ENCODE results near the gene HRH2.

Gene HRH2

GRCh38 chr5:175709276-175709781, 51.5 kb downstream of the HRH2 start:
- H3K79me2 ChIP-seq (ENCODE audit: insufficient read depth, low read depth), result no peaks in the 10 kb centered on the region
- no peak overlapping the region for H3K9ac ChIP-seq
- no peak overlapping the region for H3K4me3 ChIP-seq (IDR thresholded peaks at IDR 0.05; ENCODE audit: insufficient read depth, low read depth, low read length)
- H3K4me1 ChIP-seq (ENCODE audit: low read depth, poor library complexity, severe bottlenecking), result no peaks in the 10 kb centered on the region
- H3K36me3 ChIP-seq (ENCODE audit: insufficient read depth), result no peaks in the 10 kb centered on the region
- no peaks in the 10 kb centered on the region for H4K20me1 ChIP-seq (ENCODE audit: insufficient read depth)
- no peak for TF ChIP-seq CTCF (conservative IDR thresholded peaks at IDR 0.05; ENCODE audit: low read depth, low read length)
- no peak overlapping the region for H2AFZ ChIP-seq (ENCODE audit: low read depth)
- no peak overlapping the region for H3K27ac ChIP-seq
- H3K27me3 ChIP-seq (ENCODE audit: insufficient read depth, low read depth), result no peaks in the 10 kb centered on the region
- no peak overlapping the region for H3K4me2 ChIP-seq

- H2AFZ ChIP-seq (ENCODE audit: low read depth), result no peak overlapping the region
- TF ChIP-seq CTCF (conservative IDR thresholded peaks at IDR 0.05; ENCODE audit: low read depth, low read length), result no peak
- H3K36me3 ChIP-seq (ENCODE audit: insufficient read depth), result no peaks in the 10 kb centered on the region
- no peaks in the 10 kb centered on the region for H3K27me3 ChIP-seq (ENCODE audit: insufficient read depth, low read depth)
- H3K4me3 ChIP-seq (IDR thresholded peaks at IDR 0.05; ENCODE audit: insufficient read depth, low read depth, low read length), result no peak overlapping the region
- H3K79me2 ChIP-seq (ENCODE audit: insufficient read depth, low read depth), result no peaks in the 10 kb centered on the region
- no peaks in the 10 kb centered on the region for H3K4me1 ChIP-seq (ENCODE audit: low read depth, poor library complexity, severe bottlenecking)
- no peak overlapping the region for H3K9ac ChIP-seq
- no peak overlapping the region for H3K27ac ChIP-seq
- H3K4me2 ChIP-seq, result no peak overlapping the region
- no peaks in the 10 kb centered on the region for H4K20me1 ChIP-seq (ENCODE audit: insufficient read depth)
Measured at GRCh38 chr5:175710326-175710725, 52.5 kb downstream of the HRH2 start.

- TF ChIP-seq CTCF (conservative IDR thresholded peaks at IDR 0.05; ENCODE audit: low read depth, low read length), result no peak
- Histone ChIP-seq H3K36me3 (ENCODE audit: insufficient read depth) (no peaks in the 10 kb centered on the region), H3K4me2 (no peak overlapping the region), H3K27ac (no peak overlapping the region), H3K79me2 (ENCODE audit: insufficient read depth, low read depth) (no peaks in the 10 kb centered on the region), H3K4me1 (ENCODE audit: low read depth, poor library complexity, severe bottlenecking) (no peaks in the 10 kb centered on the region), H3K27me3 (ENCODE audit: insufficient read depth, low read depth) (no peaks in the 10 kb centered on the region), H2AFZ (ENCODE audit: low read depth) (no peak overlapping the region), H3K9ac (no peak overlapping the region), H3K4me3 (IDR thresholded peaks at IDR 0.05; ENCODE audit: insufficient read depth, low read depth, low read length) (no peak overlapping the region), H4K20me1 (ENCODE audit: insufficient read depth) (no peaks in the 10 kb centered on the region)
Measured at GRCh38 chr5:175711031-175711430, 53.2 kb downstream of the HRH2 start.

GRCh38 chr5:175711472-175712312, 53.8 kb downstream of the HRH2 start:
- Histone ChIP-seq H3K36me3 (ENCODE audit: insufficient read depth) (no peaks in the 10 kb centered on the region), H3K4me1 (ENCODE audit: low read depth, poor library complexity, severe bottlenecking) (no peaks in the 10 kb centered on the region), H3K4me2 (no peak overlapping the region), H3K4me3 (IDR thresholded peaks at IDR 0.05; ENCODE audit: insufficient read depth, low read depth, low read length) (no peak overlapping the region), H3K79me2 (ENCODE audit: insufficient read depth, low read depth) (no peaks in the 10 kb centered on the region), H3K27ac (no peak overlapping the region), H4K20me1 (ENCODE audit: insufficient read depth) (no peaks in the 10 kb centered on the region), H2AFZ (ENCODE audit: low read depth) (no peak overlapping the region), H3K27me3 (ENCODE audit: insufficient read depth, low read depth) (no peaks in the 10 kb centered on the region), H3K9ac (no peak overlapping the region)
- TF ChIP-seq CTCF (conservative IDR thresholded peaks at IDR 0.05; ENCODE audit: low read depth, low read length), result no peak
